Thymus (tissue), 11 donors: ENCODE data around the gene PRIMA1. TPM values are rescaled to one million over a fixed set of nuclear protein-coding genes. Genes with fewer than 3 reads are reported as not detected.

Experiments used
- DNase-seq, 9 donors: peaks; one replicate each; pipeline ENCODE4 v3.0.0-alpha.2; 2013; ENCODE audit warnings: low spot score in 9 of 9, low read depth in 6 of 9, missing footprints in 1 of 9
- H3K27ac ChIP-seq, 2 donors: one replicate each; pipeline ENCODE4 v1.5.1; 2013; ENCODE audit warnings: control low read depth in 1 of 2, low read depth in 1 of 2, low read length in 1 of 2, mild to moderate bottlenecking in 1 of 2, moderate library complexity in 1 of 2
- H3K27me3 ChIP-seq, 2 donors: one replicate each; pipeline ENCODE4 v1.5.1; 2013; ENCODE audit warnings: low read length in 1 of 2; ENCODE audit not compliant: control insufficient read depth in 2 of 2, insufficient read depth in 1 of 2
- H3K36me3 ChIP-seq, 2 donors: one replicate each; pipeline ENCODE4 v1.5.1; 2013; ENCODE audit warnings: low read length in 1 of 2, mild to moderate bottlenecking in 1 of 2, moderate library complexity in 1 of 2; ENCODE audit not compliant: control insufficient read depth in 2 of 2, insufficient read depth in 2 of 2
- H3K4me1 ChIP-seq, 2 donors: one replicate each; pipeline ENCODE4 v1.5.1; 2013; ENCODE audit warnings: low read length in 2 of 2; ENCODE audit not compliant: control insufficient read depth in 2 of 2, insufficient read depth in 2 of 2
- H3K4me3 ChIP-seq, 2 donors: one replicate each; pipeline ENCODE4 v1.5.1; 2013; ENCODE audit warnings: low read length in 2 of 2, control low read depth in 1 of 2, mild to moderate bottlenecking in 1 of 2
- H3K9me3 ChIP-seq, 2 donors: one replicate each; pipeline ENCODE4 v1.5.1; 2013; ENCODE audit warnings: low read length in 1 of 2, mild to moderate bottlenecking in 1 of 2; ENCODE audit not compliant: control insufficient read depth in 2 of 2, insufficient read depth in 1 of 2
- whole genome bisulfite sequencing: extraction: QIAGEN DNeasy Blood & Tissue Kit; methylation state at CpG from one replicate; pipeline ENCODE4 v1.1.7; 2013; 5-methylcytosine and 5-hydroxymethylcytosine counted together
- polyA plus RNA-seq: library from polyadenylated mRNA; stranded (reverse); fragments of 200-250 nt; gene quantifications from one replicate; pipeline ENCODE4 v1.2.3, GENCODE V29; 2013
- total RNA-seq: library from RNA; stranded (reverse); fragments of 120-200 nt; gene quantifications from one replicate; pipeline ENCODE4 v1.2.4, GENCODE V29; 2013
- donor health status: healthy.

The PRIMA1 gene
- total and polyA plus RNA-seq, 2 donors: 0.09 to 0.84 TPM

DNA sequence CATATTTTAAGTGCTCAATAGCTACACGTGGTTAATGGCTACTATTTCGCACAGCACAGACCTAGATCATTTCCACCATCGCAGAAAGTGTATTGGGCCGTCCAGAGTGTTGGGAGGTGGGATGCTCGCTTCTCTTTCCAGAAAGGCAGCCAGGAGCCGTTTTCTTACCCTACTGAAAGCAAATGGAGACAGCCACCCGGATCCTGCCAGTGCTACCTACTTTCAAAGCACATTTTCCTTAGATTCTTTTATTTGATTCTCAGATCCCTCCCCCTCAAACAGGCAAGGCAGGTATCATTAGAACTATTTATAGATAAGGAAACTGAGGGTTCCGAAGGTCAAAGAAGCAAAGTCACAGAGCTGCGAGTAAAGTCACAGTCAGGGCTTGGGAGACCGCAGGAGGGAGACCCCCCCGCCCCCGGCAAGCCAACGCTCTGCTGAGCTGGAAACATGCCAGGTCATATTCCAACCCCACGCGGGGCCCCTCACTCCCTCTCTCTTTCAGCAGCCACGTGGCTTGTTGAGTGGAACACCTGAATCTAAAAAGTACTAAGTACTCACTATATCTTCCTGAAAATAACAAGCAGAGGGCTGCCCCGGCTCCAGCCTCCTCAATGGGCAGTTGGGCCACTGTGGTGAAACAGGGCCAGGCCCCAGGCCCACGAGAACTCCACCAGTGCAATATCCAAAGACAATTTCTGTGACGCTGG lies 36.2 kb downstream of the PRIMA1 start:
- DNase-seq: no peak
- H3K4me3 ChIP-seq: no peak overlapping the region
- no peaks in the 10 kb centered on the region for H3K36me3 ChIP-seq
- no peak overlapping the region for H3K27ac ChIP-seq
- 83% methylated on average over 19 of the region's 19 CpGs for WGBS
- no peaks in the 10 kb centered on the region for H3K9me3 ChIP-seq
- H3K4me1 ChIP-seq: no peaks in the 10 kb centered on the region
- H3K27me3 ChIP-seq: no peaks in the 10 kb centered on the region

DNA sequence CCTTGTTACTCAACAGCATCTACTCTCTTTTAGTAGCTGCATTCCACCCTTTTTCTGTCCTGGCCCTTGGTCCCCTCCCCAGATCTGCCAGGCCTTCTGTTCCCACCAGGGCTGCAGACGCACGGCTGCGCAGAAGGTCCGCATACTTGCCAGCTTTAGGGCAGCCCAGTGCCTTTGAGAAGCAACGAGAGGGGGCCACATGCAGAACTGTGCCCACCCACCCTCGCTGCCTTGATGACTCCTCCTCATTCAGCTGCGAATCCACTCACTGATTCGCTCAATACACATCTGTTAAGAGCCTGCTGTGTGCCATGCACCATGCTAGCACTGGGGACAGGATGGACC lies 39.2 kb downstream of the PRIMA1 start:
- H3K9me3 ChIP-seq: no peaks in the 10 kb centered on the region
- H3K27ac ChIP-seq: no peak overlapping the region
- H3K4me3 ChIP-seq: no peak overlapping the region
- H3K27me3 ChIP-seq: no peaks in the 10 kb centered on the region
- no peak for DNase-seq
- 97% methylated on average over 8 of the region's 8 CpGs for WGBS
- no peaks in the 10 kb centered on the region for H3K36me3 ChIP-seq
- no peaks in the 10 kb centered on the region for H3K4me1 ChIP-seq

DNA sequence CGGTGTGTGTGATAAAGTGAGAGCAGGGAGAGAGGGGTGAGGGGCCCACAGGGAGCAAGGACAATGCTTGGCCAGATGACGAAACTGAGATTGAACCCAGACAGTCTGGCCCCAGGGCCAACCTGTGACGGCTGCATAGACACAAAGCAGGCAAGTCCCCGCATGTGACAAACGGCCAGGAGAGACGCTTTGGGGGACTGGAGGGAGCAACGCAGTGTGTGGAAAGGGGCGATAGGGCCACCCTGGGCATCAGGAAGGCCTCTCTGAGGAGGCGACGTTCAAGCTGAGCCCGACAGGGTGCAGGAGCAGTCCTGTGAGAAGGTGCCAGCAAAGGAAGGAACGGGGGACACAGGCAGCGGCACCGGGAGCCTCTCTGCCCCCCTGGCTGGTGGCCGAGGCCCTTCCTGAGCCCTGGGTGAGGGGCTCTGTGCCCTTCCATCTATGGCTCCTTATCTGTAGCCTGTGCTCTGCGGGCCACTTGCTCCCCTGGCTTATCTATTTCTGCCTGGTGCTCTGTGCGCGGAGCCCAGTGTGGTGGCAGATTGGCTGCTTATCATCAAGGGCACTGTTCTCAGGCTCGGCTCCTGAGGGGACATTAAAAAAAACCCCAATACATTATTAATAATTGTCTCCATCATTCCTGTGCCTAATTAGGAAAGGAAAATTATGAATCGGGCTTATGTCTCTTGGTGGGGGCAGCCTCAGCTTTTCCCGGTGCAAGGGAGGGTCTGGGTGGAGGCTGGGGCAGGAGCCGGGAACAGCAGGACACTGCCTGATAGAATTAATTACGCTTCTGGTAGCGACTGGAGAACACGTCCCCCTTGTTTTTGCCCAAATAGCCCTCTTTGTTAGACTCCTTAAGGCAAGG lies 39.8 kb downstream of the PRIMA1 start:
- no peaks in the 10 kb centered on the region for H3K9me3 ChIP-seq
- no peak for DNase-seq
- 83% methylated on average over 25 of the region's 25 CpGs for WGBS
- H3K36me3 ChIP-seq: no peaks in the 10 kb centered on the region
- no peak overlapping the region for H3K27ac ChIP-seq
- no peak overlapping the region for H3K4me3 ChIP-seq
- H3K4me1 ChIP-seq: no peaks in the 10 kb centered on the region
- H3K27me3 ChIP-seq: no peaks in the 10 kb centered on the region

DNA sequence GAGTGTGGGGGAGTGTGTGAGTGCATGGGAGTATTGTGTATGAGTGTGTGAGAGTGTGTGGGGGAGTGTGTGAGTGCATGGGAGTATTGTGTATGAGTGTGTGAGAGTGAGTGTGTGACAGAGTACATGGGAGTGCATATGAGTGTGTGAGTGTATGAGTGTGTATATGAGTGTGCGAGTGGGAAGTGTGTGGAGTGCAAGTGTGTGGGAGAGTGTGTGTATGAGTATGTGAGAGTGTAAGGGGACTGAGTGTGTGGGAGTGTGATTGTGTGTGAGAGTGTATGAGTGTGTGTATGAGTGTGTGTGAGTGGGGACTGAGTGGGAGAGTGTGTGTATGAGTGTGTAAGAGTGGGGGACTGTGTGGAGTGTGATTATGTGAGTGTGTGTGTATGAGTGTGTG lies 40.7 kb downstream of the PRIMA1 start:
- H3K4me1 ChIP-seq: no peaks in the 10 kb centered on the region
- 98% methylated on average over 1 of the region's 1 CpG for WGBS
- H3K9me3 ChIP-seq: no peaks in the 10 kb centered on the region
- no peak overlapping the region for H3K27ac ChIP-seq
- H3K27me3 ChIP-seq: no peaks in the 10 kb centered on the region
- no peaks in the 10 kb centered on the region for H3K36me3 ChIP-seq
- H3K4me3 ChIP-seq: no peak overlapping the region
- DNase-seq: no peak

DNA sequence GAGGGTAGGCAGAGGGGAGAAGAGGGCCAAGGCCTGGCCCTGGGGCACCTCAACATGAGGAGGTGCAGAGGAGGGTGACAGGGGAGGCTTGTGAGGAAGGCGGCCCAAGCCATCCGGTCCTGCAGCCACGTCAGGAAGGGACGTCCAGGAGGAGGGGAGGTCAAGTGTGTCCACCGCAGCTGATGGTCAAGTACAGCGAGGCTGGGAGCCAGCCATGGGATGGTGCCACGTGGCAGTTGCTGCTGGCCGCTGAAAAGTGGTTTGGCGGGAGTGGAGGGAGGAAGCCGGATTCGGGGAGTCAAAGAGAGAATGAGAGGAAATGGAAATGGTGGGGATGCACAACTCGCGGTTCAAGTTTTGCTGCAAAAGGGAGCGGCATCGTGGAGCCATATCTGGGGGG lies 41.2 kb downstream of the PRIMA1 start:
- H3K27ac ChIP-seq: no peak overlapping the region
- WGBS: 85% methylated on average over 15 of the region's 15 CpGs
- no peaks in the 10 kb centered on the region for H3K9me3 ChIP-seq

DNA sequence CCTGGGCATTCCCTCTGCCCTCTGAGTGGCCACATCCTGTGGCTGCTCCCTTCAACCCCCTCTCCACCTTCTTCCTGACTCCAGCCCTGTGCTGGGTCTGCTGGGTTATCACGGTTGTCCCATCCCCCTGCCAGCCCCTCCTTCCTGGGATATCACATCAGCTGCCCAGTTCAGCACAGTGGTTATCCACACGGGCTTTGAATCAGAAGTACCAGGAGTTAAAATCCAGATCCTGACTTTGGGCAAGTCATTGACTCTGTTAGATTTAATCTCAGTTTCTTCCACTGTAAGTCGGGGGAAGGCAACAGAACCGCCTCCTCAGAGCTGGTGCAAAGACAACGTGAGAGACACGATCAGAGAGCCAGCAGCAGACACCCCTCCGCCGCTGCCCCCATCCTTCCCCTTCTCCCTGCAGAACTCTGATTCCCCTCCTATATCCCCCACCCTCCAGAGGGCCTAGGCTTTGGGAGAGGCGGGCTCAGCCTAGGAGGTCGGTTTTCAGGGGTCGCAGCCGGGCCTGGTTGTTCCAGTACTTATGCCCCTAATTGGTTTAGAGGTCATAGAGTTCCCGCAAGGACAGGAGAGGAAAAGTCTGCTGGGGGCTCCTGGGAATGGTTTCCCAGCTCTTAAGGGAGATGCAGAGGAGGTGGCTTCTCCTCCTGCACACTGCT lies 42.5 kb downstream of the PRIMA1 start:
- Histone ChIP-seq H3K36me3 (no peaks in the 10 kb centered on the region), H3K4me3 (no peak overlapping the region), H3K4me1 (no peaks in the 10 kb centered on the region), H3K9me3 (no peaks in the 10 kb centered on the region), H3K27me3 (no peaks in the 10 kb centered on the region), H3K27ac (no peak overlapping the region)
- WGBS: 87% methylated on average over 13 of the region's 13 CpGs
- no peak for DNase-seq

More for the DNA sequence above, 41.2 kb downstream of the PRIMA1 start:
- DNase-seq: no peak
- no peaks in the 10 kb centered on the region for H3K4me1 ChIP-seq
- H3K36me3 ChIP-seq: no peaks in the 10 kb centered on the region
- no peak overlapping the region for H3K4me3 ChIP-seq
- no peaks in the 10 kb centered on the region for H3K27me3 ChIP-seq

DNA sequence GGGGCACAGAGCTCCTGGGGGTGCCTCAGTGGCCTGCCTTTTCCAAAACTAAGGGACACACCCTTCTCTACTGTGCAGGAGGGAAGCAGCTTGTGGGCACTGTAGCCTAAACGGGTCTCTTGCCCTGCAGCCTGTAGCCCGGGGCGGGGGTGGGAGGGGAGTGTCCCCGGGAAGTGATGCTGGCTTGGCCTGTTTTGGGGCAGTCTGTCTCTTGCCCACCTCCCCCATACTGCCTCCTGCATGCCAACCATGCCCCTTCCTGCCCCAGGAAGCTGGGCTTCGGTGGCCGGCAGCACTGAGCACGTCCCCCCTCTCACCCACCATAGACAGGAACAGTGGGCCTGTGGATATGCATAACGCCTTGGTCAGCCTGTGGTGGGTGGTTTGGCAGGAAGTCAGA lies 43.4 kb downstream of the PRIMA1 start:
- no peaks in the 10 kb centered on the region for H3K27me3 ChIP-seq
- WGBS: 44% methylated on average over 8 of the region's 8 CpGs
- H3K4me1 ChIP-seq: no peaks in the 10 kb centered on the region
- DNase-seq: no peak
- no peaks in the 10 kb centered on the region for H3K9me3 ChIP-seq
- H3K4me3 ChIP-seq: no peak overlapping the region
- no peak overlapping the region for H3K27ac ChIP-seq
- H3K36me3 ChIP-seq: no peaks in the 10 kb centered on the region

DNA sequence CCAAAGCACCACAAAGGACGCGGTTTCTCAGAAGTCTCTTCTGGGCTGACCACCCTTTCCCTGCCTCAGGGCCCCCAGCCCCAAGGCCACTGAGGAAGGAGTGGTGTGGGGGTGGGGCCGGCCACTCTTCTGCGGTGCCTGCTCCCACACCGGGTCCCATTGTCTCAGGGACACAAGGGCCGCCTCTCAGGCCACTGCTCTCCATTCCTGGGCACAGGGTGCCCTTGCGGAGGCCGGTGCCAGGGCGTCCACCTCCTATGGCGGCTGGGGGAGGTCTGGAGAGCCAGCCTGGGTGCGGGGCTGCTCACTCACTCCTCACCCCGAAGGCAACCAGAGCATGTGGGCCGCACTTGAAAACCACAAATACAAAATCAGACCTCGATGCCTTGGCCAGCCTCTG lies 44.1 kb downstream of the PRIMA1 start:
- Histone ChIP-seq H3K27ac (no peak overlapping the region), H3K4me3 (no peak overlapping the region), H3K9me3 (no peaks in the 10 kb centered on the region), H3K4me1 (no peaks in the 10 kb centered on the region), H3K36me3 (no peaks in the 10 kb centered on the region), H3K27me3 (no peaks in the 10 kb centered on the region)
- DNase-seq: no peak
- 90% methylated on average over 14 of the region's 14 CpGs for WGBS
